ENCODE measurements around the gene TNFRSF14. TPM values are rescaled to one million over a fixed set of nuclear protein-coding genes. Genes with fewer than 3 reads are reported as not detected.

TNFRSF14 gene
- total RNA-seq, 1 donor from 2014 or later, result 6.5 TPM

DNA sequence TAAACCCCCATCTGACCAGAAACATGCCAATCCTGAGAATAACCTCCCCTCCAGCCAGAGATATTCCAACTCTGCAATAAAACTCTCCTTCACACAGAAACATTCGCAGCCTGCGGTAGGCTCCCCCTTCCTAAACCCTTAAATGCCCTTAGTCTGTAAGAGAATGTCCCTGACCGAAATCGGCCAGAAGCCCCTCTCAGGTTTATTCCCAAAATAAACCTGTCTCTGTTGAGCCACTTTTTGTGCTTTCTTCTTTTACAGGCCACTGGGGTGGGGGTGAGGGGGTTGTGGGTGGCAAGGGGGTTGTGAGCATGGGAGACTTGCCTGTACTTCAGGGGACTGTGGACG lies 35.0 kb downstream of the TNFRSF14 start:
- Mint-ChIP-seq H3K9me3 (ENCODE audit: unreplicated experiment) (no peaks in the 10 kb centered on the region), H3K36me3 (ENCODE audit: unreplicated experiment) (peaks cover 1% of the 10 kb centered on the region), H3K27me3 (ENCODE audit: unreplicated experiment) (no peaks in the 10 kb centered on the region), H3K27ac (ENCODE audit: unreplicated experiment) (no peak overlapping the region), H3K4me1 (ENCODE audit: unreplicated experiment) (peaks cover 8% of the 10 kb centered on the region), H3K4me3 (ENCODE audit: unreplicated experiment) (no peak overlapping the region)
- TF ChIP-seq, protein P1, sequence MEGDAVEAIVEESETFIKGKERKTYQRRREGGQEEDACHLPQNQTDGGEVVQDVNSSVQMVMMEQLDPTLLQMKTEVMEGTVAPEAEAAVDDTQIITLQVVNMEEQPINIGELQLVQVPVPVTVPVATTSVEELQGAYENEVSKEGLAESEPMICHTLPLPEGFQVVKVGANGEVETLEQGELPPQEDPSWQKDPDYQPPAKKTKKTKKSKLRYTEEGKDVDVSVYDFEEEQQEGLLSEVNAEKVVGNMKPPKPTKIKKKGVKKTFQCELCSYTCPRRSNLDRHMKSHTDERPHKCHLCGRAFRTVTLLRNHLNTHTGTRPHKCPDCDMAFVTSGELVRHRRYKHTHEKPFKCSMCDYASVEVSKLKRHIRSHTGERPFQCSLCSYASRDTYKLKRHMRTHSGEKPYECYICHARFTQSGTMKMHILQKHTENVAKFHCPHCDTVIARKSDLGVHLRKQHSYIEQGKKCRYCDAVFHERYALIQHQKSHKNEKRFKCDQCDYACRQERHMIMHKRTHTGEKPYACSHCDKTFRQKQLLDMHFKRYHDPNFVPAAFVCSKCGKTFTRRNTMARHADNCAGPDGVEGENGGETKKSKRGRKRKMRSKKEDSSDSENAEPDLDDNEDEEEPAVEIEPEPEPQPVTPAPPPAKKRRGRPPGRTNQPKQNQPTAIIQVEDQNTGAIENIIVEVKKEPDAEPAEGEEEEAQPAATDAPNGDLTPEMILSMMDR (IDR thresholded peaks at IDR 0.05), result no peak
- DNase-seq (ENCODE audit: extremely low spot score, unreplicated experiment), result no peak

DNA sequence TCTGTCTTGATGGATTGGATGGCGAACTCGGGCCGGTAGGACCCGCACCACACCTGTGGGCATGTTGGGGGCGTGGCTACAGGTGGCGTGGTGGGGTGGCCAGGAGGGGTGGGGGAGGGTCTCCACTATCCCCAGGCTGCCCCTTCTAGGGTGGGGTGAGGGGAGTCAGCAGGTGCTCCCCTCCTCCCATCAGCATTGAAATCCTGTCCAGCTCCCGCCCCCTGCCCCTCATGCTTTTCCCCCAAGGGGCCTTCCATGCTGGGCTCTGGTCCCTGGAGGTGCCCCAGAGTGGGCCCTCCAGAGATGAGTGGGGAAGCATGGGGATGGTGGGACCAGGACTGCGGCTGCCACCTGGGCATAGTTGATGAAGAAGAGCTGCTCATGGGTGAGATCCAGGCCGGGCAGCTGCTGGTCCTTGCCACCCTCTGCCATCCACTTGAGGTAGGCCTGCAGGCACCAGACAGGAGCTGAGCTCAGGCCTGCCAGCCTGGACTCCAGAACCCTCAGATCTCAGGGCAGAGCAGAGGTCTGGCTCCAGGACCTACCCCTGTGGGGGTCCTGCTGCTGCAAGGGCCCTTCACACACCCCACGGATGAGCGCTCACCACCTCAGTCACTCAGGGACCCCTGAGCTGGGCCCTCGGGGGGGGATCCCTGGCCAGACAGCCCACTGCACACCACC lies 35.5 kb downstream of the TNFRSF14 start:
- H3K27me3 Mint-ChIP-seq (ENCODE audit: unreplicated experiment), result no peaks in the 10 kb centered on the region
- peaks cover 1% of the 10 kb centered on the region for H3K36me3 Mint-ChIP-seq (ENCODE audit: unreplicated experiment)
- no peak overlapping the region for H3K27ac Mint-ChIP-seq (ENCODE audit: unreplicated experiment)
- no peak overlapping the region for H3K4me3 Mint-ChIP-seq (ENCODE audit: unreplicated experiment)
- TF ChIP-seq, protein P1 (IDR thresholded peaks at IDR 0.05), result no peak
- H3K4me1 Mint-ChIP-seq (ENCODE audit: unreplicated experiment), result peaks cover 7% of the 10 kb centered on the region
- no peaks in the 10 kb centered on the region for H3K9me3 Mint-ChIP-seq (ENCODE audit: unreplicated experiment)
- no peak for DNase-seq (ENCODE audit: extremely low spot score, unreplicated experiment)

DNA sequence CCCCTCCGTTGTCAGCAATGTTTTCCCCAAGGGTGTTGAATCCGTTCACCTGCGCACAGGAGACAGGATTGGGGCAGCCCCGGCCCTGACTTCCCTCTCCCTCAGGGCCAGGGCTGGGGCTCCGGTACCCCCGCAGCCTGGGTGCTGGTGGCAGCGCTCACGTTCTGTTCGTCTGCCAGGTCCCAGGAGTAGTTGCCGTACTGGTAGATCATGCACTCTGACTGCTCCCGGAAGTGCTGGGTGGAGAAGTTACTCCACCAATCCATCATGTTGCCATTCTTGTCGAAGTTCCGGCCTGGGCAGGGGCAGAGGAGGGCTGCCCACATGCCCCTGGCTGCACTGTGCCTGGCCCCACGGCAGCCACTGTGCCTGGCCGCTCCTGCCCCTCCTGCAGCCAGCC lies 36.5 kb downstream of the TNFRSF14 start:
- Mint-ChIP-seq H3K27ac (ENCODE audit: unreplicated experiment) (no peak overlapping the region), H3K27me3 (ENCODE audit: unreplicated experiment) (no peaks in the 10 kb centered on the region), H3K4me1 (ENCODE audit: unreplicated experiment) (peaks cover 2% of the 10 kb centered on the region), H3K36me3 (ENCODE audit: unreplicated experiment) (peaks cover 1% of the 10 kb centered on the region), H3K4me3 (ENCODE audit: unreplicated experiment) (no peak overlapping the region), H3K9me3 (ENCODE audit: unreplicated experiment) (no peaks in the 10 kb centered on the region)
- TF ChIP-seq, protein P1 (IDR thresholded peaks at IDR 0.05), result no peak
- DNase-seq (ENCODE audit: extremely low spot score, unreplicated experiment), result no peak

DNA sequence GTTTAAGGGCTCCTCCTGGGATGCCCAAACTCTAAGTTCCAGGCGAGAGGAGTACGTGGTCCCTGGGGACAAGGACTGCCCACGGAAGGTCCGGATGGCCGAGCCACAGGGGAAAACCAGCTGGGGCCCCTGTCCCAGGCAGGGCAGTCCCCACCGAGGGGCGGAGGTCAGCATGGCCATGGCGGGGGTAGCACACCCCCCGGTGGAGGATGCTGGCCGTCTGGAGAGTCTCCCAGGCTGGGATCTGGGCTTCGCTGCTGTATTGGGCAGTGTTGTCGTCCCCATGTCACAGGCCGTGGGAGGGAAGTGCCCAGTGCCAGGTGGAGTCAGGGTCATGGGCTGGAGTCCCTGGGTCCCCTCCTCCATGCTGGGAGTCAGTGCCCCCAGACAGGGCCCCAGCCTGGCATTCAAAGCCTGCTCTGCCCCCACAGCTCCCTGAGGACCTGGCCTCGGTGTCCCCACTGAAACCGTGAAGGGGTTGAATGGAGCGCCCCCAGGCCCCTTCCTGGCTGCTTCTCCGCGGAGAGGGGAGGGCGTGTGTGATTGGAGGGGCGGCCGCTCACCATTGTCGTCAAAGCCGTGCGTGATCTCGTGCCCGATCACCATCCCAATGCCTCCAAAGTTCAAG lies 37.2 kb downstream of the TNFRSF14 start:
- no peak overlapping the region for H3K27ac Mint-ChIP-seq (ENCODE audit: unreplicated experiment)
- H3K36me3 Mint-ChIP-seq (ENCODE audit: unreplicated experiment), result peaks cover 1% of the 10 kb centered on the region

More for the DNA sequence above, 37.2 kb downstream of the TNFRSF14 start:
- TF ChIP-seq, protein P1 (IDR thresholded peaks at IDR 0.05), result no peak
- Mint-ChIP-seq H3K27me3 (ENCODE audit: unreplicated experiment) (no peaks in the 10 kb centered on the region), H3K4me1 (ENCODE audit: unreplicated experiment) (peaks cover under 1% of the 10 kb centered on the region), H3K9me3 (ENCODE audit: unreplicated experiment) (no peaks in the 10 kb centered on the region), H3K4me3 (ENCODE audit: unreplicated experiment) (no peak overlapping the region)
- DNase-seq (ENCODE audit: extremely low spot score, unreplicated experiment), result no peak
